HFF-Myc (cell line): ENCODE data around the gene MPZL3.
A peak's percentile ranks its signal among the peaks of the same experiment; 100 is the strongest.

Source experiments
- DNase-seq: peaks from one replicate; pipeline ENCODE4 v3.0.0-alpha.2; 2011; ENCODE audit warnings: low read depth; ENCODE audit errors: extremely low read depth
- H3K4me3 ChIP-seq: replicated peaks from 2 replicates; pipeline ENCODE4 v1.5.1; 2011; ENCODE audit warnings: low read depth, mild to moderate bottlenecking, control low read depth, low read length
- CTCF ChIP-seq: IDR thresholded peaks from 2 replicates; pipeline ENCODE4 v1.5.1; 2012; ENCODE audit warnings: mild to moderate bottlenecking, low read depth, low read length, control low read depth; ENCODE audit errors: missing control alignments

MPZL3 gene

GRCh38 chr11:118258410-118258809 is 6.2 kb upstream of the MPZL3 start:
- H3K4me3 ChIP-seq: no peak overlapping the region
- DNase-seq: no peak
- peak; percentile 13 for TF ChIP-seq CTCF

GRCh38 chr11:118252688-118253087 is 523 bp upstream of the MPZL3 start:
- no peak for DNase-seq
- TF ChIP-seq CTCF: no peak
- peak overlapping the region; percentile 51; the same call in 1 of the 2 replicates for H3K4me3 ChIP-seq

GRCh38 chr11:118247041-118247440 is 5.1 kb downstream of the MPZL3 start:
- H3K4me3 ChIP-seq: no peak overlapping the region
- no peak for TF ChIP-seq CTCF
- no peak for DNase-seq

- DNase-seq: no peak
- TF ChIP-seq CTCF: no peak
- no peak overlapping the region for H3K4me3 ChIP-seq
Measured at GRCh38 chr11:118245936-118246562, 6.1 kb downstream of the MPZL3 start.

- H3K4me3 ChIP-seq: no peak overlapping the region
- no peak for DNase-seq
- TF ChIP-seq CTCF: no peak
Measured at GRCh38 chr11:118243993-118244762, 8.0 kb downstream of the MPZL3 start.

- no peak for DNase-seq
- H3K4me3 ChIP-seq: no peak overlapping the region
- TF ChIP-seq CTCF: no peak
Measured at GRCh38 chr11:118243161-118243560, 9.0 kb downstream of the MPZL3 start.
